HepG2 (cell line): ENCODE measurements around the gene PKLR. TPM values are rescaled to one million over a fixed set of nuclear protein-coding genes. Genes with fewer than 3 reads are reported as not detected.
A peak's percentile ranks its signal among the peaks of the same experiment; 100 is the strongest.

Experiments
- AGO2 ChIP-seq: fragments of 200-400 bp; formaldehyde crosslinking; optimal IDR thresholded peaks from 2 replicates; pipeline ENCODE3; 2017; ENCODE audit warnings: mild to moderate bottlenecking, low read depth, low read length, moderate library complexity
- ARID4A ChIP-seq: sonication (generic); formaldehyde crosslinking; IDR thresholded peaks from 2 replicates; pipeline ENCODE4 v1.5.0; 2020; ENCODE audit warnings: mild to moderate bottlenecking, missing genetic modification reagents, borderline replicate concordance
- CEBPB ChIP-seq: IDR thresholded peaks from 2 replicates; pipeline ENCODE4 v1.6.1; 2011; ENCODE audit warnings: low read depth, low read length, improper control_type of control experiment, borderline replicate concordance
- FOXA3 ChIP-seq: IDR thresholded peaks from 2 replicates; pipeline ENCODE4 v1.6.1; 2016; ENCODE audit warnings: missing genetic modification reagents, missing compliant biosample characterization
- FOXK1 ChIP-seq: sonication (generic); formaldehyde crosslinking; IDR thresholded peaks from 2 replicates; pipeline ENCODE4 v1.4.0; 2020; ENCODE audit warnings: low read depth, missing genetic modification reagents, borderline replicate concordance
- HDAC1 ChIP-seq: sonication (generic); formaldehyde crosslinking; IDR thresholded peaks from 2 replicates; pipeline ENCODE4 v1.5.1; 2020; ENCODE audit warnings: mild to moderate bottlenecking, missing genetic modification reagents
- HDAC2 ChIP-seq: sonication (generic); formaldehyde crosslinking; IDR thresholded peaks from 2 replicates; pipeline ENCODE4 v1.4.0; 2020; ENCODE audit warnings: missing genetic modification reagents
- KDM2A ChIP-seq: sonication (generic); formaldehyde crosslinking; IDR thresholded peaks from 2 replicates; pipeline ENCODE4 v1.4.0; 2020; ENCODE audit warnings: low read depth, missing genetic modification reagents, borderline replicate concordance
- MYNN ChIP-seq: sonication (generic); formaldehyde crosslinking; IDR thresholded peaks from 2 replicates; pipeline ENCODE4 v1.4.0; 2020; ENCODE audit warnings: mild to moderate bottlenecking, low read depth, missing genetic modification reagents
- NFYC ChIP-seq: IDR thresholded peaks from 2 replicates; pipeline ENCODE4 v1.6.1; 2016; ENCODE audit warnings: missing genetic modification reagents, missing compliant biosample characterization
- NR2C2 ChIP-seq: sonication (generic); formaldehyde crosslinking; IDR thresholded peaks from 2 replicates; pipeline ENCODE4 v1.4.0; 2020; ENCODE audit warnings: missing genetic modification reagents, mild to moderate bottlenecking, moderate library complexity, borderline replicate concordance
- POLR2G ChIP-seq: fragments of 200-400 bp; formaldehyde crosslinking; IDR thresholded peaks from 2 replicates; pipeline ENCODE4 v1.6.1; 2018; ENCODE audit warnings: mild to moderate bottlenecking, low read depth, low read length, moderate library complexity
- RFXAP ChIP-seq: sonication (generic); formaldehyde crosslinking; IDR thresholded peaks from 2 replicates; pipeline ENCODE4 v1.4.0; 2020; ENCODE audit warnings: missing genetic modification reagents, borderline replicate concordance
- RXRB ChIP-seq: IDR thresholded peaks from 2 replicates; pipeline ENCODE4 v1.6.1; 2016; ENCODE audit warnings: borderline replicate concordance, missing genetic modification reagents, missing compliant biosample characterization
- SIN3B ChIP-seq: fragments of 150-350 bp; IDR thresholded peaks from 2 replicates; pipeline ENCODE4 v1.6.1; 2014; ENCODE audit warnings: low read length
- SP1 ChIP-seq, 2 experiments: fragments of 450-650 bp in 1 of 2; sonication (generic) in 1 of 2; formaldehyde crosslinking in 1 of 2; IDR thresholded peaks; 2 replicates each; pipeline versions ENCODE4 v1.4.0 to v1.6.1; 2016 to 2020; ENCODE audit warnings: missing genetic modification reagents in 1 of 2
- USF2 ChIP-seq, 2 experiments: sonication (generic) in 1 of 2; formaldehyde crosslinking in 1 of 2; IDR thresholded peaks; 2 replicates each; pipeline versions ENCODE4 v1.5.1 to v1.6.1; 2011 to 2020; ENCODE audit warnings: borderline replicate concordance in 1 of 2, low read depth in 1 of 2, low read length in 1 of 2, mild to moderate bottlenecking in 1 of 2, missing genetic modification reagents in 1 of 2, moderate library complexity in 1 of 2
- YEATS2 ChIP-seq: sonication (generic); formaldehyde crosslinking; IDR thresholded peaks from 2 replicates; pipeline ENCODE4 v1.4.0; 2020; ENCODE audit warnings: missing genetic modification reagents, borderline replicate concordance
- ZEB1 ChIP-seq: IDR thresholded peaks from 2 replicates; pipeline ENCODE4 v1.6.1; 2012; ENCODE audit warnings: mild to moderate bottlenecking, low read depth, inconsistent platforms; ENCODE audit not compliant: insufficient replicate concordance
- ZMYM4 ChIP-seq: sonication (generic); formaldehyde crosslinking; IDR thresholded peaks from 2 replicates; pipeline ENCODE4 v1.8.1; 2023; ENCODE audit warnings: mild to moderate bottlenecking, missing genetic modification reagents
- ZNF430 ChIP-seq: sonication (generic); formaldehyde crosslinking; IDR thresholded peaks from 2 replicates; pipeline ENCODE4 v1.9.0; 2021; ENCODE audit warnings: mild to moderate bottlenecking, missing genetic modification reagents
- polyA plus RNA-seq, 8 experiments: library from polyadenylated mRNA; depleted of rRNA in 3 of 8; stranded (reverse) in 7 of 8; unstranded in 1 of 8; fragments of >200 nt; fragmentation: Illumina TruSeq in 4 of 8; extraction: Trizol in 4 of 8; gene quantifications; 2 replicates each; pipeline versions ENCODE4 v1.2.1 to v1.2.3, GENCODE V29; 2011 to 2016; ENCODE audit warnings: low read depth in 4 of 8, missing spikeins in 1 of 8, mixed read lengths in 1 of 8; ENCODE audit not compliant: insufficient read depth in 1 of 8
- total RNA-seq, 5 experiments: library from RNA; depleted of rRNA; stranded (reverse); fragments of >200 nt; fragmentation: Illumina TruSeq; extraction: Trizol; gene quantifications; 2 replicates each; pipeline ENCODE4 v1.2.3, GENCODE V29; 2016; ENCODE audit warnings: low read depth in 1 of 5
- TF ChIP-seq, protein P1 (sequence below): IDR thresholded peaks from 2 replicates; pipeline ENCODE4 v1.6.1; 2016

The PKLR gene
- total and polyA plus RNA-seq, 2 of the 13 experiments (the other 11 are each of a cell fraction or from before 2014, with no cell fraction given), result 10.3 to 29.3 TPM

DNA sequence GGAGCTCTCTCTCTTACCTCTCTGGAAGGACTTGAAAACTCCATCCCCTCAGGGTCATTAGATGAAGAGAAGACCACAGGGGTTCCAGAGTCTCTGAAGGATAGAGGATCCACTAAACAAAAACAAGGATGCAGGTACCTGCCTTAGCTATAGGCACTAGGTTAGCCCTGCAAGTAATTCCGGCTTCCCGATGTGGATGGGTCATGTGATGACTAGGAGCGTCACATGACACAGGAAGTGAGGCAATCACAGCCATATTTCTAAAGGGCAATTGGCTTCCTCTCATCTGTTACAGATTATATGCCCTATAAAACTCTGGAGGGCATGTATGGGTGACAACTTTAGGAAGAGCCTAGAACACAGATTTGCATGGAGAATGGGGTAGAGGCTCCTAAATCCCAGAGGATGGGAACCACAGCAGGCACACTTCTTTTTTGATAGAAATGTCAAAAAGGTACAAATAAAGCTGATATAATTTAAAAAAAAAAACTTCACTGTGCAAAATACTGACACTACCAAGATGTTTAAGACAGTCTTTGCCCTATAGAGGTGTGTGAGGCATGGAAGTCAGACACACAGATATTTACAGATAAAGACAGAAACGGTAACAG, 60.1 kb downstream of the PKLR start (continued):
- TF ChIP-seq, protein P1, sequence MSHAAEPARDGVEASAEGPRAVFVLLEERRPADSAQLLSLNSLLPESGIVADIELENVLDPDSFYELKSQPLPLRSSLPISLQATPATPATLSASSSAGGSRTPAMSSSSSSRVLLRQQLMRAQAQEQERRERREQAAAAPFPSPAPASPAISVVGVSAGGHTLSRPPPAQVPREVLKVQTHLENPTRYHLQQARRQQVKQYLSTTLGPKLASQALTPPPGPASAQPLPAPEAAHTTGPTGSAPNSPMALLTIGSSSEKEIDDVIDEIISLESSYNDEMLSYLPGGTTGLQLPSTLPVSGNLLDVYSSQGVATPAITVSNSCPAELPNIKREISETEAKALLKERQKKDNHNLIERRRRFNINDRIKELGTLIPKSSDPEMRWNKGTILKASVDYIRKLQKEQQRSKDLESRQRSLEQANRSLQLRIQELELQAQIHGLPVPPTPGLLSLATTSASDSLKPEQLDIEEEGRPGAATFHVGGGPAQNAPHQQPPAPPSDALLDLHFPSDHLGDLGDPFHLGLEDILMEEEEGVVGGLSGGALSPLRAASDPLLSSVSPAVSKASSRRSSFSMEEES (CRISPR knock-in tag), result peak; percentile 89
- TF ChIP-seq NFYC (CRISPR knock-in tag) (peak; percentile 28; the same call in 1 of the 2 replicates), AGO2 (no peak), KDM2A (CRISPR knock-in tag) (peak; percentile 62; the same call in 1 of the 2 replicates), RFXAP (CRISPR knock-in tag) (peak; percentile 24), CEBPB (peak; percentile 89), NR2C2 (peak; percentile 74; the same call in 1 of the 2 replicates), SIN3B (peak; percentile 85; the same call in 1 of the 2 replicates), ZMYM4 (CRISPR knock-in tag) (peak; percentile 56), FOXA3 (peak; percentile 53; the same call in 1 of the 2 replicates), POLR2G (peak; percentile 57), ZNF430 (no peak), FOXK1 (peak; percentile 72; the same call in 1 of the 2 replicates), HDAC1 (CRISPR knock-in tag) (peak; percentile 93), HDAC2 (CRISPR knock-in tag) (peak; percentile 73; the same call in 1 of the 2 replicates), RXRB (peak; percentile 25; the same call in 1 of the 2 replicates), USF2 (IDR thresholded peaks at IDR 0.05; ENCODE audit: low read depth, low read length) (peak; percentile 99), USF2 (CRISPR knock-in tag; IDR thresholded peaks at IDR 0.05; ENCODE audit: borderline replicate concordance) (peak; percentile 99; the same call in 1 of the 2 replicates), YEATS2 (CRISPR knock-in tag) (peak; percentile 98), MYNN (no peak), SP1 (IDR thresholded peaks at IDR 0.05) (no peak), SP1 (CRISPR knock-in tag; IDR thresholded peaks at IDR 0.05) (peak; percentile 24; the same call in 1 of the 2 replicates), ARID4A (CRISPR knock-in tag) (peak; percentile 92), ZEB1 (peak; percentile 31)
